Mesenchymal stem cell (in vitro differentiated cells and primary cell): ENCODE data around the gene SHROOM1.
A peak's percentile ranks its signal among the peaks of the same experiment; 100 is the strongest.

Experiments
- DNase-seq: peaks from one replicate; pipeline ENCODE4 v3.0.0-alpha.2; 2013
- H2AFZ ChIP-seq: one replicate; pipeline ENCODE4 v1.6.1; 2013; ENCODE audit warnings: low read depth, mild to moderate bottlenecking, control low read depth, inconsistent platforms, low read length, moderate library complexity
- H2AK5ac ChIP-seq: 2 replicates; pipeline ENCODE4 v1.6.1; 2013; ENCODE audit warnings: low read length, moderate library complexity, mild to moderate bottlenecking, inconsistent platforms; ENCODE audit not compliant: severe bottlenecking
- H2BK120ac ChIP-seq: one replicate; pipeline ENCODE4 v1.6.1; 2013; ENCODE audit warnings: low read depth, mild to moderate bottlenecking, inconsistent platforms, low read length, moderate library complexity
- H2BK12ac ChIP-seq, 2 experiments: one replicate each; pipeline ENCODE4 v1.6.1; 2013; ENCODE audit warnings: inconsistent platforms in 2 of 2, low read length in 2 of 2, mild to moderate bottlenecking in 2 of 2, moderate library complexity in 2 of 2, control low read depth in 1 of 2
- H2BK15ac ChIP-seq: one replicate; pipeline ENCODE4 v1.6.1; 2013; ENCODE audit warnings: mild to moderate bottlenecking, low read depth, inconsistent platforms; ENCODE audit not compliant: poor library complexity, severe bottlenecking
- H2BK5ac ChIP-seq: 2 replicates; pipeline ENCODE4 v1.6.1; 2013; ENCODE audit warnings: low read depth, mild to moderate bottlenecking, low read length, control low read depth, inconsistent platforms; ENCODE audit not compliant: poor library complexity, severe bottlenecking
- H3K14ac ChIP-seq, 2 experiments: one replicate each; pipeline ENCODE4 v1.6.1; 2013; ENCODE audit warnings: inconsistent platforms in 2 of 2, low read length in 2 of 2, control low read depth in 1 of 2, mild to moderate bottlenecking in 1 of 2, moderate library complexity in 1 of 2
- H3K18ac ChIP-seq, 2 experiments: one replicate each; pipeline ENCODE4 v1.6.1; 2013; ENCODE audit warnings: inconsistent platforms in 2 of 2, low read length in 2 of 2, control low read depth in 1 of 2, low read depth in 1 of 2, mild to moderate bottlenecking in 1 of 2
- H3K23ac ChIP-seq, 2 experiments: one replicate each; pipeline ENCODE4 v1.6.1; 2013; ENCODE audit warnings: inconsistent platforms in 2 of 2, low read length in 2 of 2, mild to moderate bottlenecking in 2 of 2, moderate library complexity in 2 of 2, control low read depth in 1 of 2
- H3K27ac ChIP-seq: 2 replicates; pipeline ENCODE4 v1.5.1; 2013; ENCODE audit warnings: mild to moderate bottlenecking, moderate library complexity, low read length, control low read depth, inconsistent platforms; ENCODE audit not compliant: poor library complexity, severe bottlenecking
- H3K27me3 ChIP-seq, 2 experiments: 2 replicates each; pipeline versions ENCODE4 v1.6.1 to v1.7.0; 2013; ENCODE audit warnings: low read length in 2 of 2, mild to moderate bottlenecking in 2 of 2, moderate library complexity in 2 of 2, control low read depth in 1 of 2, inconsistent platforms in 1 of 2; ENCODE audit not compliant: control insufficient read depth in 1 of 2, insufficient read depth in 1 of 2
- H3K36me3 ChIP-seq, 2 experiments: 2 replicates each; pipeline versions ENCODE4 v1.6.1 to v1.7.0; 2013; ENCODE audit warnings: low read length in 2 of 2, control low read depth in 1 of 2, inconsistent platforms in 1 of 2, low read depth in 1 of 2, mild to moderate bottlenecking in 1 of 2; ENCODE audit not compliant: insufficient read depth in 2 of 2, control insufficient read depth in 1 of 2
- H3K4ac ChIP-seq, 2 experiments: one replicate each; pipeline ENCODE4 v1.6.1; 2013; ENCODE audit warnings: inconsistent platforms in 2 of 2, low read length in 2 of 2, mild to moderate bottlenecking in 2 of 2, moderate library complexity in 2 of 2, control low read depth in 1 of 2, low read depth in 1 of 2
- H3K4me1 ChIP-seq: 2 replicates; pipeline ENCODE4 v1.6.1; 2013; ENCODE audit warnings: low read depth, low read length, control low read depth; ENCODE audit not compliant: control insufficient read depth, insufficient read depth
- H3K4me2 ChIP-seq: 2 replicates; pipeline ENCODE4 v1.6.1; 2013; ENCODE audit warnings: low read length, mild to moderate bottlenecking, inconsistent platforms; ENCODE audit not compliant: poor library complexity, severe bottlenecking
- H3K4me3 ChIP-seq, 2 experiments: 2 replicates each; pipeline versions ENCODE4 v1.5.1 to v1.7.0; 2013; ENCODE audit warnings: low read length in 2 of 2, mild to moderate bottlenecking in 2 of 2, control low read depth in 1 of 2, low read depth in 1 of 2; ENCODE audit not compliant: insufficient read depth in 1 of 2
- H3K79me1 ChIP-seq: replicated peaks from 2 replicates; pipeline ENCODE4 v1.6.1; 2013; ENCODE audit warnings: mild to moderate bottlenecking, control low read depth, low read length, inconsistent platforms; ENCODE audit not compliant: poor library complexity, severe bottlenecking
- H3K9ac ChIP-seq: 2 replicates; pipeline ENCODE4 v1.7.0; 2013; ENCODE audit warnings: mild to moderate bottlenecking, low read length, moderate library complexity
- H3K9me3 ChIP-seq: 2 replicates; pipeline ENCODE4 v1.7.0; 2013; ENCODE audit warnings: mild to moderate bottlenecking, low read length; ENCODE audit not compliant: control insufficient read depth
- H4K8ac ChIP-seq: one replicate; pipeline ENCODE4 v1.6.1; 2013; ENCODE audit warnings: inconsistent platforms, mild to moderate bottlenecking, low read length, moderate library complexity
- H4K91ac ChIP-seq: one replicate; pipeline ENCODE4 v1.6.1; 2013; ENCODE audit warnings: mild to moderate bottlenecking, low read length, inconsistent platforms
- WGBS: methylation state at CpG from one replicate; pipeline ENCODE4 v1.1.7; 2013; ENCODE audit warnings: mixed read lengths; 5-methylcytosine and 5-hydroxymethylcytosine counted together

SHROOM1 gene

DNA sequence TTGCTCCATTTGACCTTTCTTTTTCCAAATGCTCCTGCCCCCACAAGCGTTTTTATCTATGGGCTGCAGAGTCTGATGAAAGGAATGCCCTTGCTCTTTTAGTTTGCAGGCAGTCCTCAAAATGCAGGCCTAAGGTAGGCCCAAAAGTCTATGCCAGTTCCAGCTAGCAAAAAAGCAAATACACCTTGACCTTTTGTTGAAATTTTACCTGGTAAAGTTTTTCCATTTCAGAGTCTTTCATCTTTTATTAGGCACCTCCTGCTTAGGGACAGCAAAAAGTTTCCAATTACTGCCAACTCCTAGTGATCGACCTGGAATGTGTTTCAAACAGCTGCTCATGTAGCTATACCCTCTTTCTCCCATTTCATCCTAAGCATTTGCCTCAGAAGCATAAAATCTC is 40.4 kb upstream of the SHROOM1 start:
- no peak for DNase-seq
- no peak overlapping the region for H3K4me3 ChIP-seq
- no peak overlapping the region for H3K14ac ChIP-seq
- H3K27me3 ChIP-seq: no peaks in the 10 kb centered on the region
- H2BK5ac ChIP-seq: no peak overlapping the region
- H2AK5ac ChIP-seq: no peak overlapping the region
- H3K9me3 ChIP-seq: no peaks in the 10 kb centered on the region
- H2BK15ac ChIP-seq: no peak overlapping the region
- H2AFZ ChIP-seq: no peak overlapping the region
- no peak overlapping the region for H3K4me2 ChIP-seq
- H3K27ac ChIP-seq: no peak overlapping the region
- H3K9ac ChIP-seq: no peak overlapping the region
- H3K4me1 ChIP-seq: peaks cover 9% of the 10 kb centered on the region
- H3K36me3 ChIP-seq: peaks cover 26 to 70% of the 10 kb centered on the region in 2 experiments
- no peak overlapping the region for H2BK12ac ChIP-seq
- no peak overlapping the region for H2BK120ac ChIP-seq
- 94% methylated on average over 2 of the region's 2 CpGs for WGBS
- H3K4ac ChIP-seq: no peak overlapping the region
- no peak overlapping the region for H3K23ac ChIP-seq
- H4K91ac ChIP-seq: no peak overlapping the region
- H4K8ac ChIP-seq: no peak overlapping the region
- H3K79me1 ChIP-seq: peaks cover 6% of the 10 kb centered on the region
- H3K18ac ChIP-seq: no peak overlapping the region

DNA sequence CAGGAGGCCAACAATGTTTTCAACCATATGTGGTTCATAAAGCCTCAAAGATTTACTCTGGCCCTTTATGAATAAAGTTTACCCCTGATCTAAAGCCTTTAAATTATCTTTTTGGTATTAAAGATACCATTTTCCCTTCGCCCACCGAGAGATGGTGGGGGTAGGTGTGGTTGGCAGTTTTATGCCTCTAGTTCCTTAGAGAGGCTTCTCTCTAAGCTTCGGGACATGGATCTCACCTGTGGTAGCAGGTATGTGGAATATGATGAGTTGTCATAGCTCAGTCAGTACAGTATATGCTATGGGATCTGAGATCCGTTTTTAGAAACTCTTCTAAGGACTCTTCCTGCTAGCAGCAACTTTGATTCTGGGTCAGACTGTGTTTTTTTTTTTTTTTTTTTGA is 38.3 kb upstream of the SHROOM1 start:
- H3K79me1 ChIP-seq: peaks cover 4% of the 10 kb centered on the region
- no peak overlapping the region for H3K14ac ChIP-seq
- no peak overlapping the region for H3K4me3 ChIP-seq
- H2AK5ac ChIP-seq: no peak overlapping the region
- no peak overlapping the region for H2BK12ac ChIP-seq
- H2BK15ac ChIP-seq: no peak overlapping the region
- no peaks in the 10 kb centered on the region for H3K27me3 ChIP-seq
- H3K23ac ChIP-seq: no peak overlapping the region
- H2BK5ac ChIP-seq: no peak overlapping the region
- H3K9ac ChIP-seq: peak overlapping the region; percentile 31
- H3K36me3 ChIP-seq: peaks cover 21 to 51% of the 10 kb centered on the region in 2 experiments
- no peak overlapping the region for H3K4me2 ChIP-seq
- whole genome bisulfite sequencing: 95% methylated on average over 4 of the region's 4 CpGs
- H3K4me1 ChIP-seq: peaks cover 10% of the 10 kb centered on the region
- H3K4ac ChIP-seq: no peak overlapping the region
- no peak overlapping the region for H4K91ac ChIP-seq
- no peak overlapping the region for H2BK120ac ChIP-seq
- H4K8ac ChIP-seq: no peak overlapping the region
- no peaks in the 10 kb centered on the region for H3K9me3 ChIP-seq
- DNase-seq: no peak
- no peak overlapping the region for H3K18ac ChIP-seq
- H2AFZ ChIP-seq: no peak overlapping the region
- H3K27ac ChIP-seq: no peak overlapping the region

DNA sequence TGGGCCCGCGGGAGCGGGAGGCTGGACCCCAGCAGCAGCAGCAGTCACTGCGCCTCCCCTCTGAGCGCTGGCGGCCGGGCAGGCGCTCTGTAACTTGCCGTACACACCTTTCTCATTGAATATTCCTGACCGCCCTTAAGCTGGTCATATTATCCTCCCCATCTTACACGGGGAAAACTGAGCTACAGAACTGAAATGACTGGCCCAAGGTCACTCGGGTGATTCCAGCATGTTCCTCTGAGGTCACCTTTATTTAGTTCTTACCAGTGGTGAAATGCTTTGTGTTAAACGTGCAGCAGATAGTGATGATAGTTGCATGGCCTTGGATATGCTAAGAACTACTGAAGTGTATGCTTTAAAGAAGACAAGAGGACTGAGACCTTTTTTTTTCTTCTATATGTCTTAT is 36.6 kb upstream of the SHROOM1 start:
- Histone ChIP-seq H3K4ac (peak overlapping the region in 1 of 2 experiments; percentile 93), H4K8ac (peak overlapping the region; percentile 66), H3K36me3 (peaks cover 15 to 35% of the 10 kb centered on the region in 2 experiments), H3K4me3 (peak overlapping the region; percentile 85 to 97), H3K4me2 (peak overlapping the region; percentile 38), H3K27me3 (no peaks in the 10 kb centered on the region), H3K14ac (peak overlapping the region in 1 of 2 experiments; percentile 83), H3K79me1 (peaks cover 4% of the 10 kb centered on the region), H2BK120ac (peak overlapping the region; percentile 11), H3K18ac (peak overlapping the region; percentile 92 to 97), H2AK5ac (no peak overlapping the region), H3K9me3 (no peaks in the 10 kb centered on the region), H2BK5ac (no peak overlapping the region), H3K4me1 (peaks cover 6% of the 10 kb centered on the region), H2AFZ (peak overlapping the region; percentile 93), H2BK15ac (peak overlapping the region; percentile 1), H3K23ac (peak overlapping the region in 1 of 2 experiments; percentile 11), H3K27ac (peak overlapping the region; percentile 83), H4K91ac (no peak overlapping the region), H3K9ac (peak overlapping the region; percentile 98), H2BK12ac (peak overlapping the region in 1 of 2 experiments; percentile 29)
- WGBS: under 1% methylated on average over 12 of the region's 13 CpGs
- no peak for DNase-seq

DNA sequence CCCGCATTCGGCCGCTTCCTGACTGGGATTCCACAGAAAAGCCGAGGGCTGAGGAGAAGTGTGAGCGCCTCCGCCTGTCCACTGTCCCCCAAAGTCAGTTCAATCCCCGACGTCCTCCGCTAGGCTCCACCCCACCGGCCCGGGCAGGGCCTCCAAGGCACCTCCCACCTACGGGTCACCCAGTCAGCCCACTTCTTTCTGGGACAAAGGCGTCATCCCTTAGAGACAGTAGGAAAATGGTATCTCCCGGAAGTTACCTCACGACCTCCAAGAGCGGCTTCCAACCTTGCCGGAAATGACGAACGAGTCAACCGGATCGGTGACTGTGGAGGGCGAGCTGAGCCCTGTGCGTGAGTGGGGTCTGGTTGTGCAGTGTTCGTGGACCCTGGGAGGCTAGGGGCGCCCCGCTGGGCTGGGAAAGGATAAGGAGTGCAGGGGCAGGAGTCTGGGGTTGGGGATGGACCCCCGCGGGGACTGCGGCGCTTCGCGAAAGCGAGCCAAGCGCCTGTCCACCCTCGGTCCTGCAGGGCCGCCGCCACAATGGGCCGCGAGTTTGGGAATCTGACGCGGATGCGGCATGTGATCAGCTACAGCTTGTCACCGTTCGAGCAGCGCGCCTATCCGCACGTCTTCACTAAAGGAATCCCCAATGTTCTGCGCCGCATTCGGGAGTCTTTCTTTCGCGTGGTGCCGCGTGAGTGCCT is 36.0 kb upstream of the SHROOM1 start, which contains the start of the genes GDF9 and UQCRQ:
GDF9 (minus strand) TSS at position 128 of the 704 bp plus-strand sequence. CDS start 1,936 bp downstream, outside the sequence.
UQCRQ (plus strand) TSS at position 301 of the 704 bp plus-strand sequence; CDS start at position 541, 240 bp downstream.
- Histone ChIP-seq H3K36me3 (peaks cover 12 to 34% of the 10 kb centered on the region in 2 experiments), H2BK15ac (peak within 1 kb of the TSS; percentile 1), H4K91ac (peak within 1 kb of the TSS; percentile 81), H3K27me3 (no peaks in the 10 kb centered on the region), H3K27ac (peak within 1 kb of the TSS; percentile 83), H3K9me3 (no peaks in the 10 kb centered on the region), H3K14ac (peak within 1 kb of the TSS in 1 of 2 experiments; percentile 83), H2AFZ (peak within 1 kb of the TSS; percentile 93), H3K4me2 (peak within 1 kb of the TSS; percentile 77), H3K4me1 (peaks cover 6% of the 10 kb centered on the region), H2BK120ac (peak within 1 kb of the TSS; percentile 40), H2BK5ac (peak within 1 kb of the TSS; percentile 59), H3K79me1 (peaks cover 4% of the 10 kb centered on the region), H3K23ac (peak within 1 kb of the TSS in 1 of 2 experiments; percentile 94), H2BK12ac (peak within 1 kb of the TSS in 1 of 2 experiments; percentile 29), H3K4me3 (peak within 1 kb of the TSS; percentile 85 to 97), H3K18ac (peak within 1 kb of the TSS; percentile 92 to 97), H3K9ac (peak within 1 kb of the TSS; percentile 98), H4K8ac (peak within 1 kb of the TSS; percentile 89), H3K4ac (peak within 1 kb of the TSS; percentile 48 to 93), H2AK5ac (no peak within 1 kb of the TSS)
- 1% methylated on average over 54 of the region's 55 CpGs for WGBS
- DNase-seq: peak; percentile 100
